Small intestine (tissue), 7 donors: ENCODE measurements around the gene KIF16B. TPM values are rescaled to one million over a fixed set of nuclear protein-coding genes. Genes with fewer than 3 reads are reported as not detected.
A peak's percentile ranks its signal among the peaks of the same experiment; 100 is the strongest.
"Not testable (repeated sequence)": the region's sequence is repeated elsewhere in the genome, so short reads cannot be mapped to it uniquely, and the experiment has no call there.

Experiments used
- DNase-seq, 2 donors: peaks; one replicate each; pipeline versions ENCODE4 v3.0.0 to v3.0.0-alpha.2; 2013
- FAIRE-seq: peaks from 2 replicates; lab custom pipeline; 2012; peaks lifted over from hg19 to GRCh38; lab: Jason Lieb, UNC
- H3K27ac ChIP-seq, 3 donors: one replicate each; pipeline ENCODE4 v1.5.1; 2013; ENCODE audit warnings: low read length in 2 of 3, mild to moderate bottlenecking in 2 of 3, control low read depth in 1 of 3, inconsistent platforms in 1 of 3, low read depth in 1 of 3, moderate library complexity in 1 of 3
- H3K27me3 ChIP-seq, 3 donors: one replicate each; pipeline ENCODE4 v1.6.1; 2013; ENCODE audit warnings: low read length in 3 of 3, inconsistent platforms in 1 of 3; ENCODE audit not compliant: control insufficient read depth in 3 of 3, insufficient read depth in 3 of 3
- H3K36me3 ChIP-seq, 3 donors: one replicate each; pipeline ENCODE4 v1.6.1; 2013; ENCODE audit warnings: low read length in 3 of 3, inconsistent platforms in 1 of 3, low read depth in 1 of 3, mild to moderate bottlenecking in 1 of 3, moderate library complexity in 1 of 3; ENCODE audit not compliant: control insufficient read depth in 3 of 3, insufficient read depth in 2 of 3
- H3K4me1 ChIP-seq, 3 donors: one replicate each; pipeline ENCODE4 v1.6.1; 2013; ENCODE audit warnings: low read length in 2 of 3, inconsistent platforms in 1 of 3, low read depth in 1 of 3, mild to moderate bottlenecking in 1 of 3, moderate library complexity in 1 of 3; ENCODE audit not compliant: control insufficient read depth in 3 of 3, insufficient read depth in 2 of 3
- H3K4me3 ChIP-seq, 3 donors: one replicate each; pipeline ENCODE4 v1.5.1; 2013; ENCODE audit warnings: low read length in 3 of 3, control low read depth in 1 of 3, inconsistent platforms in 1 of 3, low read depth in 1 of 3, mild to moderate bottlenecking in 1 of 3, moderate library complexity in 1 of 3
- H3K9me3 ChIP-seq, 2 donors: one replicate each; pipeline ENCODE4 v1.6.1; 2013; ENCODE audit warnings: low read depth in 1 of 2, low read length in 1 of 2; ENCODE audit not compliant: control insufficient read depth in 2 of 2, insufficient read depth in 1 of 2
- WGBS, 3 donors: extraction: QIAGEN DNeasy Blood & Tissue Kit; methylation state at CpG; one replicate each; pipeline ENCODE4 v1.1.7; 2013; 5-methylcytosine and 5-hydroxymethylcytosine counted together
- polyA plus RNA-seq, 4 donors: library from polyadenylated mRNA; stranded (reverse) in 3 of 4; unstranded in 1 of 4; fragments of 200-250 nt in 3 of 4; fragments of 120-200 nt in 1 of 4; gene quantifications; one replicate each; pipeline versions ENCODE4 v1.2.1 to v1.2.3, GENCODE V29; 2013
- donor health status: healthy with polysubstance abuse.
- donor health status: control.
- donor health status: control.
- donor health status: Bipolar disorder and iron deficiency.
- donor health status: healthy.

Gene KIF16B
- polyA plus RNA-seq, 4 donors = 12.4 to 46.7 (median 28.0) TPM

DNA sequence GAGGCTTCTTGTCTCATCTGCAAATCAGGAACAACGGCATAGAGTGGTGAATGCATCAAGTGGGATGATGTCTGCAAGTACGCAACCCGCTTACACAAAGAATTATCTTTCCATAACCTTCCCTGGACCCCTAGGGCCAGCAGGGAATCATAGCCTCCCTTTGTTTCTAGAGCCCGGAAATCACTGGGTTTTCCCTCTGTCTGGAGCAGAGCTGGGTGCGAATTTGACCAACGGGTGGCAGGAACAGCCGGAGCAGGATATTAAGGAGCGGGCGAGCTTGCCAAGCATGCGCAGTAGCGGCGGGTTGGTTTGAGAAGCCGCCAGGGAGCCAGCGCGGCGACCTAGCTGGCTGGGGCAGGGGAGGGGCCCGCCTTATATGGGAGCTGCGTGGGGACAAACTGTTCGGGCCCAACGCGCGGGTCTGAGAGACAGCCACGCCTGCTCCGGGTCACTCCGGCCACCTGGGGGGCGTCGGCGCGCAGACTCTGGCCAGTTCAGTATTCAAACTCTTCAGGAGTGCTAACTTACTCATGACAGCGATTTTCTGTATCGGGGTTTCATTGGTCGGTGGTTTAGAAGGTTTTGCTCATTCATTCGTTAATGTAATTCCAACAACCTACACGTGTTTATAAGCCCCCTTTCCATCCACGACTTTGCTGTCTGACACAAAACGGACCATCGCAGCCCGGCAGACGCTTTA, 1.6 kb upstream of the KIF16B start:
- no peak for FAIRE-seq
- WGBS, 3 donors = 5 to 7% (median 6%) methylated on average over 39 of the region's 39 CpGs

DNA sequence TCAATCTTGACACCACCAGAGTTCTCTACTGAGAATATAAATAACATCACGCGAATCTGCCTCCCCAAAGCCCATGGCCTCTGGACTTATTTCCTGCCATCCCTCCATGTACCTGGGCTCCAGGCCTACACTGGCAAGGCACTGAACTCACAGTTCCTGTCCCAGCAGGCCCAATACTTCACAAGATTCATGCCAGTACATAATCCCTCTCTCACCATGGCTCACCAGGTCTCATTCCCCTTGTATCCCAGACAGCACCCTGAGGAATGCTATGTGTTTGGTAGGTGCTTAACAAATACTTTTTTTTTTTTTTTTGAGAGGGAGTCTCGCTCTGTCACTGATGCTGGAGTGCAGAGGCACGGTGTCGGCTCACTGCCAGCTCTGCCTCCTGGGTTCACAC, 1.9 kb downstream of the KIF16B start:
- no peak for DNase-seq
- H3K27ac ChIP-seq = no peak overlapping the region

More for the DNA sequence above, 1.6 kb upstream of the KIF16B start:
- Histone ChIP-seq H3K9me3 (no peaks in the 10 kb centered on the region), H3K27me3 (no peaks in the 10 kb centered on the region), H3K4me3 (peak overlapping the region; percentile 48 to 63 (median 48)), H3K4me1 (peaks cover 5 to 21% (median 7%) of the 10 kb centered on the region in 3 donors), H3K36me3 (no peaks in the 10 kb centered on the region), H3K27ac (peak overlapping the region; percentile 14 to 82 (median 52))
- DNase-seq = peak; percentile 81 to 92

DNA sequence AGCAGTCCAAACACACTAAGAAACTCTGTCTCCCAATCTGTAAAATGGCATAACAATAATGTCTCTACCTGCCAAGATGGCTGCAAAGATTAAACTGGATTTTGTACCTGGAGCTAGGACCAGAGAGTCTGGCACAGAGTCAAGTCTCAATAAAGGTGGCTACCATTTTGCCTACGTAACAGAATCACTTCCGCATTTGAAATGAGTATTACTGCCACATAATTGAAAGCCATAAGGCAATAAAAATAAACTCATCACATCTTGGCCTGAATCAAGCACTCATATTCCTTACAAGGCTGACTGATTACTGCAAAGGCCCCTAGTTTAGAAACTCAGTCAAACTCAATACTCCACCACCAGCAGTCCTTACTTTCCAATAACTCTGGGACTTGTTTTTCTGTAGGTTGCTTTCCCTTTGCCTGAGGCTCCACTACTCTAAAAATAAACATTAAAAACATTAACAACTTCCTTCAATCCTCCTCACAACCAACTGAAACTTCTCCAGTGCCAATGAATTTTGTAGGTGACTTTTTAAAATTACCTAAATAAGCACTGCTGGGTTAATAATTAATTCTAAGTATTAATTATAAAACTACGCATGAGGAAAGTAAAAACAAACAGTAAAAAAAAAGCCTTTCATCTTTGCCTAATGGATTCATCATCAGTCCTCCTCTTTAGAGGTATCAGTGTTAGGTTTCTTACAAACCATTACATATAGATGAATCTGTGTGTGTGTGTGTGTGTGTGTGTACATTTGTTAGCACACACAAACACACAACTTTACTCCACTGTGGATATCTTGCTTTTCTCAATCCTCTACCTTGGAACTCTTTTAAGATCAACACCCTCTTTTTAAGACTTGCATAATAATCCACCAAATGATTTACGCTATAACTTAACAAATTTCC, 3.7 kb downstream of the KIF16B start:
- peaks cover 4 to 11% (median 10%) of the 10 kb centered on the region in 3 donors for H3K4me1 ChIP-seq

More for the DNA sequence above, 1.9 kb downstream of the KIF16B start:
- Histone ChIP-seq H3K4me1 (peaks cover 4 to 15% (median 10%) of the 10 kb centered on the region in 3 donors), H3K4me3 (peak overlapping the region in 1 of 3 donors; percentile 15), H3K9me3 (no peaks in the 10 kb centered on the region), H3K36me3 (no peaks in the 10 kb centered on the region), H3K27me3 (no peaks in the 10 kb centered on the region)
- no peak for FAIRE-seq
- WGBS, 3 donors = 60 to 92% (median 82%) methylated on average over 5 of the region's 5 CpGs

DNA sequence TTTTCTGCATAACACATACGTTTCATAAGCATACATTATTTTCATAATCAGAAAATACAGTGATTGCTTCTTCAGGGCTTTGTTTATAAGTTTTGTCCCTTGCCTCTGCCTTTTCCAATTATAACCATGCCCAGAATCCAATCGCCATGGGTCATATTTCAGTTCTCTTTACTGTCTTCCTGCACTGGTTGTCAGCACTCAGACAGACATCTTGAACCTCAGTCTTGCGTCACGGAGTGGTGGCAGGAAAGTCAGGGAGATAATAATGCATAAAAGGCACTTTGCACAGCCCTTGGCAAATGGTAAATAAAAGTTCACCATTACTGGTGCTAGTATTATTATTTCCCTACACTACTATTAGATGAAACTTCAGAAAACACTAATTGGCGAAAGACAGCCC, 7.2 kb downstream of the KIF16B start:
- H3K36me3 ChIP-seq = no peaks in the 10 kb centered on the region
- no peaks in the 10 kb centered on the region for H3K27me3 ChIP-seq
- peaks cover under 1 to 6% (median 5%) of the 10 kb centered on the region in 3 donors for H3K4me1 ChIP-seq
- H3K4me3 ChIP-seq = no peak overlapping the region
- DNase-seq (no peak), FAIRE-seq (no peak)
- H3K9me3 ChIP-seq = peaks cover 0 to 3% of the 10 kb centered on the region in 2 donors
- H3K27ac ChIP-seq = no peak overlapping the region
- WGBS, 3 donors = 88 to 93% (median 89%) methylated on average over 5 of the region's 5 CpGs

More for the DNA sequence above, 3.7 kb downstream of the KIF16B start:
- Histone ChIP-seq H3K9me3 (no peaks in the 10 kb centered on the region), H3K4me3 (no peak overlapping the region), H3K36me3 (no peaks in the 10 kb centered on the region), H3K27me3 (no peaks in the 10 kb centered on the region), H3K27ac (peak overlapping the region in 2 of 3 donors; percentile 25 to 86)
- WGBS, 3 donors = 31 to 54% (median 43%) methylated on average over 4 of the region's 4 CpGs
- FAIRE-seq = no peak
- peak; percentile 54 to 94 for DNase-seq

DNA sequence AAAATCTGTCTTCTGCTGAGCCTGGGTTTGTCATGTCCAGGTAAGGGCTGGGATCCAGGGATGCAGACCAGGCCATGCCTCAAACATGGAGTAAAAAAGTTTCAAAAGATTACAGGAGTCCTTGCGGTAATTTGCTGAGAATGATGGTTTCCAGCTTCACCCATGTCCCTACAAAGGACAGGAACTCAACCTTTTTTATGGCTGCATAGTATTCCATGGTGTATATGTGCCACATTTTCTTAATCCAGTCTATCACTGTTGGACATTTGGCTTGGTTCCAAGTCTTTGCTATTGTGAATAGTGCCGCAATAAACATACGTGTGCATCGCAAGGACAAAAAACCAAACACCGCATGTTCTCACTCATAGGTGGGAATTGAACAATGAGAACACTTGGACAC, 9.2 kb downstream of the KIF16B start:
- 74 to 90% (median 89%) methylated on average over 5 of the region's 5 CpGs for WGBS, 3 donors
- FAIRE-seq, H3K27ac ChIP-seq: not testable (repeated sequence)

DNA sequence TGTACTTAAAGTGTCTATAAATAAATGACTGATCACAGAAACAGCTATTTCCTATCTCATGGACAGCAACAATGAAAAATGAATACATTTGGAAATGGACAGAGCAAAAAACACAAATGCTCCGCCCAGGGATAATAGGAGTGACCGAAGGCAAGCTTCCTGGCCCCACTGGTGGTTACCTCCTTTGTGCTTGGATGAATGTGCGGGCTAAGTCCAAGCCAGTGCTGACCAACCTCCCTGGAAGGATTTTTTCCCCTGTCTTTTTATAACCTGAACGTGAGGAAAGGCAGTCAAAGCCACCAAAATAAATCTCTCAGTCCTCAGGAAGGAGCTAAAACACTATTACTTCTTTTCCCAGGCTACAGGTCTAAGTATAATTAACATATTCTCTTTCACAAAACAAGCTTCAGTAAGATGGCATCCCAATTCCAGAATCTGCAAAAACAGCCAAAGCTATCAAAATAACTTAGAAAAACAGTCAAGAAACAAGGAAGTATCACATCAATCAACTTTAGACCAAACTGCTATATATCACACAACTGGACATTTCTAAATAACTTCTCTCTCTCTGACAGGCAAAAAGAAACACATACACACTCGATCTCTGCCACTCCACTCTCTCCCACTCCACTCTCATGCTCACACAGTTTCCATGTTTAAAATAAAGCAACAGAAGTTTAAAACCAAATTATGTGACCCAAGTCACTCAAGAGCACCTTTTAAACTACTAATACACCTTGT, 10.0 kb downstream of the KIF16B start:
- peaks cover 0 to 3% (median 0%) of the 10 kb centered on the region in 3 donors for H3K36me3 ChIP-seq
- no peak for FAIRE-seq

More for the DNA sequence above, 9.2 kb downstream of the KIF16B start:
- H3K36me3 ChIP-seq, H3K9me3 ChIP-seq, H3K27me3 ChIP-seq, DNase-seq, H3K4me1 ChIP-seq, H3K4me3 ChIP-seq: not testable (repeated sequence)

DNA sequence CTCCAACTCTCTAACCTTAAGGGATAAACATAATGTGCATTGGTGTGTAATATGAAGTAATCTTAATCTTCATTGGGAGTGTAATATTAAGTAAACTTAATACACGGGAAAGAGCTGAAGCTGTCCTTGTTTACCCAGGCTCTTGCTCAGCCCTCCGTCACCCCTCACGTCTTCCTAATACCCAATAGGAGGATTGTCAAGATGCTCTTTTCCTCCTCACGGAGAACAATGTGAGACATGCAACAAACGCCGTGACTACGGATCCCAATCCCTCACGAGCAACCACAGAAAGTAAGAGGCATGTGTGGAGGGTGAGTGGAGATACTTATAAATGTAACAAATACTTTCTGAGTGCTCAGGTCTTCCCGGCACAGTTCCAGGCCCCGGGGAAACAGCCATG, 11.0 kb downstream of the KIF16B start:
- no peak for DNase-seq
- Histone ChIP-seq H3K4me3 (no peak overlapping the region), H3K9me3 (peaks cover 0 to 3% of the 10 kb centered on the region in 2 donors), H3K27me3 (no peaks in the 10 kb centered on the region), H3K36me3 (peaks cover 0 to 3% (median 0%) of the 10 kb centered on the region in 3 donors), H3K27ac (no peak overlapping the region), H3K4me1 (no peaks in the 10 kb centered on the region)
- WGBS, 3 donors = 86 to 90% (median 88%) methylated on average over 10 of the region's 10 CpGs
- FAIRE-seq = no peak

More for the DNA sequence above, 10.0 kb downstream of the KIF16B start:
- Histone ChIP-seq H3K4me1 (no peaks in the 10 kb centered on the region), H3K9me3 (peaks cover 0 to 3% of the 10 kb centered on the region in 2 donors), H3K27ac (no peak overlapping the region), H3K4me3 (no peak overlapping the region), H3K27me3 (no peaks in the 10 kb centered on the region)
- DNase-seq = no peak
- WGBS, 3 donors = 65 to 87% (median 79%) methylated on average over 5 of the region's 5 CpGs

DNA sequence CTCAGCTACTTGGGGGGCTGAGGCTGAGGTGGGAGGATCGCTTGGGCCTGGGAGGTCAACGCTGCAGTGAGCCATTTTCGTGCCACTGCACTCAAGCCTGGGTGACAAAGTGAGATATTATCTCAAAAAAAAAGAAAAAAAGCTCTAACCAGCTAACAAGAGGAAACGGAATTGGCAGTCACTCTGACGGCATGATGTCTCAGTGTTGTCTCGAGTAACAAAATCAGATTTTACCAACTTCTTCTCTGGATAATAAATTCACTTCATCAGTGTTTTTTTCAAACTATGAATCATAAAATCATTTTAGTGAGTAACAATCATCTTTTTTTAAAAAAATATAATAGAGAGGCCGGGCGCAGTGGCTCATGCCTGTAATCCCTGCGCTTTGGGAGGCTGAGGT, 12.6 kb downstream of the KIF16B start:
- WGBS, 3 donors = 80 to 92% (median 83%) methylated on average over 9 of the region's 9 CpGs
- H3K4me1 ChIP-seq = peaks cover 0 to 2% (median 0%) of the 10 kb centered on the region in 3 donors
- H3K36me3 ChIP-seq = peaks cover 0 to 3% (median 0%) of the 10 kb centered on the region in 3 donors
- no peak overlapping the region for H3K4me3 ChIP-seq
- FAIRE-seq = no peak
- no peak for DNase-seq
- no peaks in the 10 kb centered on the region for H3K27me3 ChIP-seq
- no peak overlapping the region for H3K27ac ChIP-seq
- peaks cover 0 to 3% of the 10 kb centered on the region in 2 donors for H3K9me3 ChIP-seq
